ENCODE results near the gene ABL2.
"Not testable (repeated sequence)": the region's sequence is repeated elsewhere in the genome, so short reads cannot be mapped to it uniquely, and the experiment has no call there.

Gene ABL2

DNA sequence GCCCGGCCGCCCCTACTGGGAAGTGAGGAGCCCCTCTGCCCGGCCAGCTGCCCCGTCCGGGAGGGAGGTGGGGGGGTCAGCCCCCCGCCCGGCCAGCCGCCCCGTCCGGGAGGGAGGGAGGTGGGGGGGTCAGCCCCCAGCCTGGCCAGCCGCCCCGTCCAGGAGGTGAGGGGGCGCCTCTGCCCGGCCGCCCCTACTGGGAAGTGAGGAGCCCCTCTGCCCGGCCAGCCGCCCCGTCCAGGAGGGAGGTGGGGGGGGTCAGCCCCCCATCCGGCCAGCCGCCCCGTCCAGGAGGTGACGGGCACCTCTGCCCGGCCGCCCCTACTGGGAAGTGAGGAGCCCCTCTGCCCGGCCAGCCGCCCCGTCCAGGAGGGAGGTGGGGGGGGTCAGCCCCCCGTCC, 93.8 kb downstream of the ABL2 start:
- DNase-seq (ENCODE audit: low read depth, low spot score), result not testable (repeated sequence)

DNA sequence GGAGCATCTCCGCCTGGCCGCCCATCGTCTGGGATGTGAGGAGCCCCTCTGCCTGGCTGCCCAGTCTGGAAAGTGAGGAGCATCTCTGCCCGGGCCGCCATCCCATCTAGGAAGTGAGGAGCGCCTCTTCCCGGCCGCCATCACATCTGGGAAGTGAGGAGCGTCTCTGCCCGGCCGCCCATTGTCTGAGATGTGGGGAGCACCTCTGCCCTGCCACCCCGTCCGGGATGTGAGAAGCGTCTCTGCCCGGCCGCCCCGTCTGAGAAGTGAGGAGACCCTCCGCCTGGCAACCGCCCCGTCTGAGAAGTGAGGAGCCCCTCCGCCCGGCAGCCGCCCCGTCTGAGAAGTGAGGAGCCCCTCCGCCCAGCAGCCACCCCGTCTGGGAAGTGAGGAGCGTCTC, 94.3 kb downstream of the ABL2 start:
- DNase-seq (ENCODE audit: low read depth, low spot score), result not testable (repeated sequence)

DNA sequence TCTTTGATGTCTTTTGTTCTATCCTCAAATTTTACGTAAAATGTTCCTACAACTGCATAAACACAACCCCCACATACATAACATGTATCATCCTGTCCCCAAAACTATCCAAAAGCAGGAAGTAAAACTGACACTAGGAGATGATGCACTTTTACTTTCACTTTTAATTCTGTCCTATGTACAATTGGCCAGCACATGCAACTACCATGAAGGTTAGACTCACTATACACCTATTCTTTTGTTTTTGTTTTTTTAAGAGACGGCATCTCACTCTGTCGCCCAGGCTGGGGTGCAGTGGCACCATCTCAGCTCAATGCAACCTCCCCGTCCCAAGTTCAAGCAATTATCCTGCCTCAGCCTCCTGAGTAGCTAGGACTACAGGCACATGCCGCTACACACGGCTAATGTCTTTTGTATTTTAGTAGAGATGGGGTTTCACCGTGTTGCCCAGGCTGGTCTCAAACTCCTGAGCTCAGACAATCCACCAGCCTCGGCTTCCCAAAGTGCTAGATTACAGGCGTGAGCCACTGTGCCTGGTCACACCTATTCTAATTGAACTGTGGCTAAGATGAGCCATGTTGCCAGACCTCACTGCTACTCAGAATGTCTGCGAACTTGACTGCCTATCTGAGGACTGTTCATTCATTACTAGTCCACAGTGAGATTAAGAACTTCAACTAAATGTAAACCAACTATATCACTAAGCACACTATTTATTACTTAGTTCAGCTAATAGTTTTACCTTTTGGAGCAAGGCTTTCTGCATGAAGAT, 99.6 kb downstream of the ABL2 start:
- no peak for DNase-seq (ENCODE audit: low read depth, low spot score)

DNA sequence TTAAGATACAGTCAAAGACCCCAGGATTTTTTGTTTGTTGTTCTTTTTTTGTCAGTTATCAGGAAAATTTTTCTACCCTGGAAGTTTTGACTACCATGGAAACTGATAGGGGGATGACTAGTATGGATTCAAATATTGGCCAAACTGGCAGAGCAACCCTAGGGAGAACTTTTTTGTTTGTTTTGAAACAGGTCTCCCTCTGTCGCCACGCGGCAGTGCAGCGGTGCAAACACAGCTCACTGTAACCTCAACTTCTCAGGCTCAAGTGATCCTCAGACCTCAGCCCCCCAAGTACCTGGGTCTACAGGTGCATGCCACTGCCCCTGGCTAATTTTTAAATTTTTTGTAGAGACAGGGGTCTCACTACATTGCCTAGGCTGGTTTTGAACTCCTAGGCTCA, 101.0 kb downstream of the ABL2 start:
- no peak for DNase-seq (ENCODE audit: low read depth, low spot score)

DNA sequence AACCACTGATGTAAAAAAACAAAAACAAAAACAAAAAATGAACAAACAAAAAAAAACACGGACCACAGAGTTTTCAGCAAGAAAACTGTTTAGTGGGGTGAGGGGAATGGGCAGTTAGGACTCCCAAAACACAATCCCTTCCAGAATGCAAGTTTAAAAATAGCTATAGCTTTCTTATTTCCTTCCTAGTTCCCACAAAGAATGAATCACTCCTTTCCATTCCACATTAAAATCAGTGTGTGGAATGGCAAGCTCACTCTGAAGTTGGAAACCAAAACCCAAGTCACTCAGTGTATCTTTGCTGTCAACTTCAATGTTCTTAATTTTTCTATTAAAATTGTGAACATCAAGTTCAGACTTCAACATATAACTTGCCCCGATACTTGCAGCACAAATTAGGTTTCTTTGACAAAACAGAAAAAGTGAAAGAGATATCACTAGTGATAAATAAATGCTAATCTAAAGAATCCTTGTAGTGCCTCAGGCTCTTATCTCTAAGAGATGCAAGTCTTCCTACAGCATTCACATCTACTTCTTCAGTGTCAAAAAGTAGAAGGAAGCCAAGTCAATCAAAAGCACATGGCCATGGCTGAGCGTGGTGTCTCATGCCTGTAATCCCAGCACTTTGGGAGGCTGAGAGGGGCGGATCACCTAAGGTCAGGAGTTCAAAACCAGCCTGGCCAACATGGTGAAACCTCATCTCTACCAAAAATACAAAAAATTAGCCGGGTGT, 102.1 kb downstream of the ABL2 start:
- no peak for DNase-seq (ENCODE audit: low read depth, low spot score)

DNA sequence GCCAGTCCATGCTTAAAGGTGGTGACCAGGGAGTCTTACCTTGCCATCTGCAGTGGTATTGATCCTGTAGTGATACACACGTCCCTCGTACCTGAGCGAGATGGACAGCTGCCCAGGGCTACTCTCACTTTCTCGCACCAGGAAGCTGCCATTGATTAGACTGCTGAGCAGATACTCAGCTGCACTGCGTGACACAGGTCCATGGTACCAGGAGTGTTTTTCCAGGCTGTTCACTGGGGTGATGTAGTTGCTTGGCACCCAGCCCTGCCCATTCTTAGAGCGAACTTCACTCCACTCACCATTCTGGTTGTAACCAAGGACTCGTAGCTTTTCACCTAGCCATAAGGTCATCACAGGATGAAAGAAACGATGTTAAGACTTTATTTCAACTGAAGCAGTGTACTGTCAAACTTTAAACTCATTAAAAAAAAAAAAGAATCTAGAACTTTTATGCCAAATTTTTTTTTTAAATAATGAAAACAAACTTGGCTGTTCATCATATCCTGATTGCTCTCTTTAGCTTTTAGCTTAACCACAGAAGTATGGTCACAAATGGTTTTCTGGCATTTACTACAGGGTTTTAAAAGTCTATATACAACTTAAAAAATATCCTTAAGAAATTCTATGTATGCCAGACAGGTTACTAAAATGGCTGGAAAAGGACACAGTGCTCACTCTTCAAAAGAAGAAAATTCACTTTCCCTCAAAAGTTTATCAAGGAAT, 103.0 kb downstream of the ABL2 start:
- no peak for DNase-seq (ENCODE audit: low read depth, low spot score)

DNA sequence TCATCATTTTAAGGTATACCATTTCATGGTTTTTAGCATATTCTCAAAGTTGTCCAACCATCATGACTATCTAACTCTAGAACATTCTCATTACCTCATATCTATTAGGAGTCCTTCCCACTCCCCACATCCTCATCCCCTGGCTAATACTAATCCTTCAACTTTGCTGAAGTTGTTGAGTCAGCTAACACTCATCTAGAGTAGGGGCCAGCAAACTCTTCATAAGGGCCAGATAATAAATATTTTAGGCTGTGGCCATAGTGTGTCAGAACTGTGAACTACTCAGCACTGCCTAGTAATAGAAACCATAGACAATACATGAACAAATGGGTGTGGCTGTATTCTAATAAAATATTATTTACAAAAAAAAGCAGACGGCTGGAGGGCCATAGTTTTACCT, 104.6 kb downstream of the ABL2 start:
- DNase-seq (ENCODE audit: low read depth, low spot score), result no peak

DNA sequence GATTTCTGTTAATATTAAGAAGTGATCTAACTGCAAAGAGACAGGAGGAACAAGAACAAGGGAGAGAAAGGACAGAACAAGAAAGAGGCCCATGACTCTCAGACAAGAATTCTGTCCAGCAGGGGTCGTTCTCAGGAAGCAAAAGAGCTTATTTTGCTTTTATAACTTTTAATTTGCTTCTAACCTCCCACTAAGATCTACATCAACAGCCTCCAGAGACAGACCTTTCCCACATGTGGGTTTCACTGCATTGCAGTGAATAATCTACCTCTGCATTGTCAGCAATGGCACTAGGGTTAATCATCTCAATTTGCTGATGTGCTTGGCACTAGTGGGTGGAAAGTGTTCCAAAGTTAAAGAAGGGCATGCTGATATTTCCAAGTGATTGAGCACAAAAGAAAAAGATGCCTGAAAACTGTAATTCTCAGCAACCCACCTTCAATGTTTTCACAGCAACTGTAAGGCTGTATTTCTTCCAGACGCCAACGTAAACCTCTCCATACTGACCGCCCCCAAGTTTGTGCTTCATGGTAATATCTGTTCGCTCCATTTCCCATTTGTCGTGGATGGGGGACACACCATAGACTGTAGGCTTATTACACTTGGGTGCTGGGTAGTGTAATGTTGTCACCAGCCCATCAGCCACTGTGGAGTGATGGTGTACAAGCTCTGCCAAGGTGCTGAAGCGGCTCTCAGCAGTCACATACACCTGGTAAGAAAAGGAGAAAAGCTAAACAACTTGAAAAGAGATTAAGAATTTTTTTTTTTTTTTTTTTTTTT, 108.1 kb downstream of the ABL2 start:
- DNase-seq (ENCODE audit: low read depth, low spot score), result peak; percentile 21

DNA sequence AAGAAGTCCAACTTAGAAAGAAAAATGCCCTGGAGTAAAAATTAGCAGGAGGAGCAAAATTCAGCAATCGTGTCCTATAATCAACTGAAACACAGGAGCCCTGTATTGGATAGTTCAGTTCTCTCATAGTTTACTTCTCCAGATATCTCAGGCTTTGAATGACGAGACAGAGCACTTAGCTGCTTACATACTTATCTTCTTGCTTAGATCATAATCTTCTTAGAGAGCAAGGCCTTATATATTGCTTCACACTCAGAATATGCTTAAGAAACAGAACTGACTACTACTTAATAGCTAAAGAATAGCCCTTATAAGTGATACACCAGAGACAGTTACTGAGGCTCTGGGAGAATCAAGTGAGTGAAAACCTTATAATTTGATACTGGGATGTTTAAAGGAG, 108.7 kb downstream of the ABL2 start:
- DNase-seq (ENCODE audit: low read depth, low spot score), result no peak

DNA sequence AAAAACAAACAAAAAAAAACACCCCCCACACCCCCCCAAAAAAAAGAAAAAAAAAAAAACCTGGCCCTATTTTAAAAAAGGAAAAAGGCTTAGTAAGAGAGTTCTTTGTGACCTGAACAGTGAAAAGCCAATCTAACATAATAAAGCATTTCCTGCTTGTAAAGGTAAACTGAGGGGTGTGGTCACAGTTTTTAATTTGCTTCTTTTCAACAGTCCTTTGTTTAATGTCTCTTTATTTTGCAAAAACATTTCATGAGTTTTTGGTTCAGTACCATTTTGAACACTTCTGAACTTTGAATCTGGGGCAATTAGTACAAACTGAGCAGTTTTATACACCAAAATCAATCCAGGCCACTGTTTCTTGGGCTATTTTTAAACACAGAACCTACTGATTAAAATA, 110.0 kb downstream of the ABL2 start:
- no peak for DNase-seq (ENCODE audit: low read depth, low spot score)

DNA sequence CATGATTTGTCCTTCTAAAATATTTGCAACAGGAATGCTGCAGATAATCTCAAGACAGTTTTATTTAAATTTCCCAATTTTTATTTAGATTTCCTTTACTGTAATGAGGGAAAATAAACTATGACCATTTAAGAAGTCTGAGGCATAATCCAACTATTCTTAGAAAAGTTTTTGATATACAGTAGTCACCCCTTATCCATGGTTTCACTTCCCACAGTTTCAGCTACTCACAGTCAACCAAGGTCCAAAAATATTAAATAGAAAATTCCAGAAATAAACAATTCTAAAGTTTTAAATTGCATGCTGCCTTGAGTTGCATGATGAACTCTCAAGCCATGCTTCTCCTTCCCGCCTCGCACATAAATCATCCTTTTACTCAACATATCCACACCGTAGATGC, 114.3 kb downstream of the ABL2 start:
- DNase-seq (ENCODE audit: low read depth, low spot score), result no peak

DNA sequence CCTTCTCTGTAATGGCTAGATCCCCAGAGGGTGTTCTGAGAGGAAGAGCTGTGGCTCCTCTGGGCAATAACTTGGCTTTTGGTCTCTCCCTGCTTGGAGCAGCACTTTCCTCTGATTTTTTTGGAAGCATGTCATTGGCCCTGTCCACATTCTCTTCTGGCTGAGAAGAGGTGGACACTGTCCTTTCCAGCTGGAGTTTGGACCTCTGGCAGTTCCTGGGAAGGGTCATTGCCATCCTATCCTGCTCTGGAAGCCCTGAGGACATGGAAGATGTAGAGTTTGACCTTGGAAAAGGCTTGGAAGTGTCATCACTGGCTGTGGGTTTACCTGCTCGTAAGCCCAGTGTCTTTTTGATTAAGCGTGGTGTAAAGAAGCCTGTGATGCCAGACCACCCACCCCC, 120.8 kb downstream of the ABL2 start:
- no peak for DNase-seq (ENCODE audit: low read depth, low spot score)

DNA sequence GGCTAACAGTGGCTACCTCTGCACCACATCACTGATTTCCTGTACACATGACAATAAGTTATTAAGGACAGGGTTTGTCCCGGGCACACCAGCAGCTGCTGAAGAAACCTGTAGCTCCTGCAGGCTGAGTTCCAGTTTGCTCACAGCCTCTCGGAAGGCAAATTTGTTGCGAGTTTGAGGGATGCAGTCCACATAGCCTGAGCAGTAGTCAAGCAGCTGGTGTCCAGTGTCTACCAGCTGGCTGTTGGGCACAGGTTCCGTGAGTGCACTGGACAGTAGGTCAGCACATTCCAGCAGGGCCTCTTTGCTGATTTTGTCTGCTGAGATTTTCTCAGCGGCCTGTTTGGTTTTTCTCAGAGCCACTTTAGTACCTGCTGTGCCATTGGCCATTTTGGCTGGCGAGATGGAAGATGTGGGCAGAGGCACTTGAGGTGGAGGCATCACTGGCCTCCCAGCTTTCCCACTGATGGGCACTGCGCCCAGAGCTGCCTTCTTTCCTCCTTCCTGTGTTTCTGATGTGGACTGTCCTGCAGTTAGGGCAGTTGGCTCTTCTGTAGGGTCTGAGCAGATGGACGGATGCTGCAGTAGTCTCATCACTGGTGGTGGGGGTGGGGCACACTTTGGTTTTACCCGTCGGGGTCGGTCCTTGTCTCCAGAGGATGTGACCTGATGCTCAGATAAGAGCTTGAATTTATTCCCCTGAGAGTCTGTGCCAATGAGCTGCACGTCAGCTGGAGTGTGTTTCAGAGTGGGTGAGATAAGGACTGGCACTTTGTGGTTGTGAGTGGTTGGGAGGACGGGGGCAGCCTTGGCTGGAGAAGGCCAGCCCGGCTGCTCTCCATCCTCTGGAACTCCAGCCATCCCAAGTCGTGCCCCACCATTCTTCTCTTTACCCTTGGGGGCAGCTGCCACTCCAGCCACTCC, 121.5 kb downstream of the ABL2 start:
- no peak for DNase-seq (ENCODE audit: low read depth, low spot score)

DNA sequence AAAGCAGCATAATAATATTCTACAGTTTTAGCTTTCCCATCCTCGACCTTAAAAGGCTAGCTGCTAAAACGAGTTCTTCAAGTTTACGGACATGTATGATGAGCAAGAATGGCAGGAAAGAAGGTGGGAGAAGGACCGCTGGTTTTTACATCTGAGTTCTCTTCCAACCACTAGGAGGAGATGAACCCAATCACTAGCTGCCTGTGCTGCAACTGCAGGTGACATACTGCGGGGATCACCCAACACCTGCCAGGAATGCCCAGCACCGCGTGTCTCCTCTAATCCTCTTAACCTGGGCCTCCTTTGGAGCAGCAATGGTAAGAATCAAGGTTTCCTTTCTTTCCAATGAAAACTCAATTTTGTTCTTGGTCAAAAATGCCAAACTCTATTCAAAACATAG, 124.1 kb downstream of the ABL2 start:
- DNase-seq (ENCODE audit: low read depth, low spot score), result peak; percentile 62

DNA sequence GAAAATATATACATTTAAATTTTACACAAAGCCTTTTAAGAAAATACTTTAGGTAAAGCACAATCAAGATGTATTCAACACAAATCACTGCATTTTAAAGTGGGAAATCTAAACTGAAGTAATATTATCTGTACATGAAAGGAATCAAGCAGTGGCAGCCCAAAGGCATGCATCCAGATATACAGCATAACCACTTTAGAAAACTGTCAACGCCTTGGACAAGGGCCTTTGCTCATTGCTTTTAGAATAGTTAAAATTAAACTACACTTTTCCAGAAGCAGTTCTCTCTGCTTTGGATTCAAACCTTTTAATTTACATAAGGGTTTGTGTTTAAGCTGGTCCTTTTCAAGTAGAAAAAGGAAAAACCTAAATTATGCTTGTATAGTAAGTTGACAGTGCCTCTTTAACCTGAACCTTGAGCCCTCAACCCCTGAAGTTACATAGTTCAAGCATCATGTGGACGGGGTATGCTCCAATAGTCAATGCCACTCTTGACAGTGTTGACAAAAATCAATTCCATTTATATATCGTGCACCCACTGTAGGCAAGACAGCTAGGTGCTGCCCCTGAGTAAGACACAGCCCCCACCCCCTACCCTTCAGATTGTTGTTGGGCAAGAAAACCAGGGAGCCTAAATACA, 124.7 kb downstream of the ABL2 start:
- DNase-seq (ENCODE audit: low read depth, low spot score), result no peak

DNA sequence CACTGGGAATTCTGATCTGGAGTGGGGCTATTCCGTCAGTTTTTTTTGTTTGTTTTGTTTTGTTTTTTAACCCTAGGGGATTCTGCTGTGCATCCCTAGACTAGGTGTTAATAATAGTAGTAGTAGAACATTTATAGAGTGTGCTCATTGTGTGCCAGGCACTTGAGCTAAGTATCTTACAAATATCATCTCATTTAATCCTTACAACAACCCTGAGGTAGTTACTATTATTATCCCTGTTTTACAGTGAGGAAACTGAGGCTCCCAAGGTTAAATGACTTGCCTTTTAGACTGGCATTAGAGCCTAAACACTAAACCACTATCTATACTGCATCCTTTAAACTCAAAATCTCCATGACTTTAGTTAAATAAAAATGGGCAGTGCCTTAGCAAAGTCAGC, 125.5 kb downstream of the ABL2 start:
- no peak for DNase-seq (ENCODE audit: low read depth, low spot score)

DNA sequence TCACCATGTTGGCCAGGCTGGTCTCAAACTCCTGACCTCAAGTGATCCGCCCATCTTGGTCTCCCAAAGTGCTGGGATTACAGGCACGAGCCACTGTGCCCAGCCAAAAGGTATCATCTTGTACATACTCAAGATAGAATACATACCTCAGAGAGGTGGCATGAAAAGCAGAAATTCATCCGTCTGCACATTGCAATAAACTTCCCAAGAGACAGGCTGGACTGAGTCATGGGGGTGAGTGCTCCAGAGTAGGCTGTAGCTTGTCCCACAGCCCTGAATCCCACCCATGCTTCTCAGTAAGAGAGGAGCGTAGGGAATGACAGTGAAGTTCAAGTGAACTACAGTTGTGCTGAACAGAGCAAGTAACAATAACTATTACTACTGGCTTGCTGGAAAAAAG, 127.9 kb downstream of the ABL2 start:
- DNase-seq (ENCODE audit: low read depth, low spot score), result no peak

DNA sequence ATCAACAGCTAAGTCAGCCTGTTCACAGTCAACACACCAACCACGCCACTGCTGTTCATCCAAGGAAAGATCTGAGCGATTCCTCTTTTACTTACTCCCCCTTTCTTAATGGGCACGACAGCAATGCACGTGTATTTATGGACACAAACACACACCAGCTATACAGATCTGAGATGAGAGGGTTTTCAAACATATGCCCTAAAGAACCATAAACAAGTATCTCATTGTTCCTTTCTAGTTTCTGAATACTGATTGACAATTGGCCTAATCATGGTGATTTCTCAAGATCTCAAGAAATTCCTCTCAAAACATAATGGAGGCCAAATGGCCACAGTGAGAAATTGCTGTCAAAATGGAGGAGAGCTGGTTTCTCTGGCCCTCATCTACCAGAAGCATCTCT, 129.6 kb downstream of the ABL2 start:
- DNase-seq (ENCODE audit: low read depth, low spot score), result no peak

DNA sequence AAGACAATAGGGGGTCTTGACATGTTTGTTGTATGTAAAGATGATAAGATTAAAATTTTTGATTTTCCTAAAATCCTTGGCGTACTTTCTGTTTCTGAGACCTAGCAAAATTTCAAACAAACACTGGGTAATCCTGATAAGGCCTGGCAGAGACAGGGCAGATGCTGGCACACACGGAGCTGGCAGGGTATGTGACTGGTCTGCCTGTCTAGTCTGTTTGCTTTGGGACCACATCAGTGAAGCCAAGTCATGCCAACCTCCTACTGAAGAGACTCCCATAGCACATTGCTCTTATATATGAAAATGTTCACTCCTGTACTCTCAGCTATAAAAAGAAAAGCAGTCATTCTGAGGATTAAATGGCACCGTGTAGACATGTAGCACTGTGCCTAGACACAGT, 133.6 kb downstream of the ABL2 start:
- DNase-seq (ENCODE audit: low read depth, low spot score), result no peak

DNA sequence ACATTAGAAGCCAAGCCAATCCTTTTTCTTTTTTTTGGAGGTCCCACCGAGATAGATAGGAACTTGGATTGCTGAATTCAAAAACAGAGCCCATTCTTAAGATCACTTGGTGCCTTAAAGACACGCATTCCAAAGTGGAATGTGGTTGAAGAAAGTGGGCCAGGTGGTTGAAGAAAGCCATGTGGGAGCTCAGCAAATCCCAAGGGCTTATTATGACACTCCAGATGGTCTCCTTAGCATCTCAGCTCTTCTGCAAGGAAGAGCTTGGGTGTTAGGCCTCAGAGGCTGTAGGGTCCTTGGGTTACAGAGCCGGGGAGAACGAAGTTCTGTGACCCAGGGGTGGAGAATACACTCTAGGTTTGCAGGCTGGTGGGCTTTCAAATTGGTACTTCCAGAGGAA, 134.1 kb downstream of the ABL2 start:
- DNase-seq (ENCODE audit: low read depth, low spot score), result no peak
